Endothelial cell of umbilical vein (primary cell): ENCODE measurements around the gene MMD. TPM values are rescaled to one million over a fixed set of nuclear protein-coding genes. Genes with fewer than 3 reads are reported as not detected.

Experiments
- BruUV-seq: library from RNA; stranded (reverse); fragments of 400-500 nt; replicated peaks from 2 replicates; lab custom pipeline; 2021; lab: Mats Ljungman, UMichigan
- CTCF ChIA-PET: fragments of 300-600, 350-600 bp; sonication (Branson Sonifier 250); formaldehyde crosslinking; loops from one replicate; lab custom pipeline; 2021; ENCODE audit warnings: antibody characterized with exemption, inconsistent platforms; lab: Charles Lee
- POLR2A ChIA-PET: fragments of 300-600, 350-600 bp; sonication (Branson Sonifier 250); formaldehyde crosslinking; loops from one replicate; lab custom pipeline; 2021; ENCODE audit warnings: antibody characterized with exemption, inconsistent platforms; lab: Charles Lee
- DNase-seq: peaks from one replicate; pipeline ENCODE4 v3.0.0-alpha.2; 2011; ENCODE audit warnings: low read depth, low spot score
- FAIRE-seq: peaks from 2 replicates; lab custom pipeline; 2011; peaks lifted over from hg19 to GRCh38; lab: Jason Lieb, UNC
- H2AFZ ChIP-seq: 2 replicates; pipeline ENCODE4 v1.6.0; 2012; ENCODE audit warnings: low read depth, low read length, control low read depth, inconsistent platforms
- H3K27ac ChIP-seq: 2 replicates; pipeline ENCODE4 v1.5.1; 2011; ENCODE audit warnings: low read depth, mild to moderate bottlenecking, control low read depth, low read length, moderate library complexity; ENCODE audit not compliant: insufficient read depth
- H3K27me3 ChIP-seq, 2 experiments: 2 replicates each; pipeline versions ENCODE4 v1.6.0 to v1.6.1; 2011; ENCODE audit warnings: low read length in 2 of 2, mixed read lengths in 1 of 2; ENCODE audit not compliant: control insufficient read depth in 2 of 2, insufficient read depth in 2 of 2
- H3K36me3 ChIP-seq, 2 experiments: 2 replicates in 1 of 2; 3 replicates in 1 of 2; pipeline ENCODE4 v1.5.1; 2011; ENCODE audit warnings: low read length in 2 of 2, mild to moderate bottlenecking in 1 of 2, moderate library complexity in 1 of 2; ENCODE audit not compliant: control insufficient read depth in 2 of 2, insufficient read depth in 2 of 2; ENCODE audit errors: extremely low read depth in 1 of 2
- H3K4me1 ChIP-seq: 3 replicates; pipeline ENCODE4 v1.5.1; 2011; ENCODE audit warnings: mild to moderate bottlenecking, low read length; ENCODE audit not compliant: control insufficient read depth, insufficient read depth; ENCODE audit errors: extremely low read depth
- H3K4me2 ChIP-seq: 2 replicates; pipeline ENCODE4 v1.6.1; 2011; ENCODE audit warnings: low read length, control low read depth, mixed read lengths; ENCODE audit not compliant: insufficient read depth
- H3K4me3 ChIP-seq, 3 experiments: fragments of 200-600 bp in 1 of 3; sonication (generic), shearing (Covaris generic) in 1 of 3; replicated peaks in 1 of 3; 2 replicates each; pipeline ENCODE4 v1.5.1; 2011 to 2016; ENCODE audit warnings: control low read depth in 3 of 3, low read length in 3 of 3, mild to moderate bottlenecking in 2 of 3, inconsistent platforms in 1 of 3, low read depth in 1 of 3, moderate library complexity in 1 of 3; ENCODE audit not compliant: insufficient read depth in 1 of 3
- H3K79me2 ChIP-seq: 2 replicates; pipeline ENCODE4 v1.6.0; 2012; ENCODE audit warnings: low read length, inconsistent platforms; ENCODE audit not compliant: control insufficient read depth, insufficient read depth
- H3K9ac ChIP-seq: replicated peaks from 2 replicates; pipeline ENCODE3; 2011; ENCODE audit warnings: low read length, control low read depth; ENCODE audit not compliant: insufficient read depth; ENCODE audit errors: extremely low read depth
- H3K9me1 ChIP-seq: replicated peaks from 3 replicates; pipeline ENCODE4 v1.6.0; 2011; ENCODE audit warnings: mild to moderate bottlenecking, low read length; ENCODE audit not compliant: control insufficient read depth, insufficient read depth; ENCODE audit errors: extremely low read depth
- H3K9me3 ChIP-seq: replicated peaks from 2 replicates; pipeline ENCODE4 v1.5.1; 2012; ENCODE audit warnings: low read length, inconsistent platforms; ENCODE audit not compliant: control insufficient read depth, insufficient read depth
- H4K20me1 ChIP-seq: replicated peaks from 2 replicates; pipeline ENCODE3; 2011; ENCODE audit warnings: mild to moderate bottlenecking, low read length; ENCODE audit not compliant: control insufficient read depth, insufficient read depth; ENCODE audit errors: extremely low read depth
- EZH2 ChIP-seq: IDR thresholded peaks from 2 replicates; pipeline ENCODE4 v1.6.1; 2012; ENCODE audit warnings: borderline replicate concordance, low read depth, mild to moderate bottlenecking, moderate library complexity, low read length, inconsistent platforms; ENCODE audit not compliant: severe bottlenecking
- FOS ChIP-seq: IDR thresholded peaks from 2 replicates; pipeline ENCODE4 v1.6.1; 2011; ENCODE audit warnings: mild to moderate bottlenecking, low read length, moderate library complexity, borderline replicate concordance; ENCODE audit not compliant: insufficient read depth
- GATA2 ChIP-seq: IDR thresholded peaks from 2 replicates; pipeline ENCODE4 v1.7.0; 2011; ENCODE audit warnings: low read depth, mild to moderate bottlenecking, moderate library complexity, mixed read lengths, low read length; ENCODE audit not compliant: insufficient read length, insufficient read depth
- JUN ChIP-seq: IDR thresholded peaks from 2 replicates; pipeline ENCODE4 v1.6.1; 2011; ENCODE audit warnings: borderline replicate concordance, low read depth; ENCODE audit not compliant: insufficient read length, insufficient read depth
- MAX ChIP-seq: IDR thresholded peaks from 2 replicates; pipeline ENCODE4 v1.6.1; 2011; ENCODE audit not compliant: insufficient read depth, insufficient read length
- MYC ChIP-seq: IDR thresholded peaks from one replicate; pipeline ENCODE4 v1.6.1; 2011; ENCODE audit warnings: mild to moderate bottlenecking, low read depth, low read length
- POLR2A ChIP-seq: IDR thresholded peaks from 2 replicates; pipeline ENCODE4 v1.6.1; 2012; ENCODE audit warnings: low read depth, mild to moderate bottlenecking, control low read depth, low read length
- POLR2AphosphoS5 ChIP-seq: IDR thresholded peaks from 2 replicates; pipeline ENCODE4 v1.6.1; 2012; ENCODE audit warnings: low read depth, mild to moderate bottlenecking, control low read depth, low read length, moderate library complexity; ENCODE audit not compliant: insufficient read depth
- dilution Hi-C: fragments of 300-500 bp; cut with MboI; formaldehyde crosslinking; loops from one replicate; pipeline ENCODE4 v1.15.0; 2019; ENCODE audit warnings: low sequenced_read_pairs; ENCODE audit not compliant: extremely low pct_ligation_motif_present
- intact Hi-C: fragments of 100-400 bp; cut with micrococcal nuclease; formaldehyde crosslinking; loops from one replicate; pipeline ENCODE4 v1.10.0; 2022
- polyA plus RNA-seq, 4 experiments: library from polyadenylated mRNA; depleted of rRNA in 3 of 4; stranded (reverse) in 3 of 4; unstranded in 1 of 4; fragments of >200 nt; gene quantifications; 2 replicates each; pipeline versions ENCODE4 v1.2.1 to v1.2.3, GENCODE V29; 2011 to 2012; ENCODE audit warnings: missing spikeins in 1 of 4
- total RNA-seq: library from RNA; stranded (reverse); gene quantifications from 2 replicates; pipeline ENCODE4 v1.2.3, GENCODE V29; 2021
- TF ChIP-seq, protein P1 (sequence below), 2 donors: IDR thresholded peaks; 1 replicate in 1 of 2; 2 replicates in 1 of 2; pipeline ENCODE4 v1.5.1; 2011; ENCODE audit warnings: low read length in 2 of 2, mild to moderate bottlenecking in 2 of 2, moderate library complexity in 2 of 2, control low read depth in 1 of 2, inconsistent platforms in 1 of 2, low read depth in 1 of 2; ENCODE audit not compliant: insufficient read depth in 1 of 2; ENCODE audit errors: extremely low read depth in 1 of 2

The MMD gene
- total and polyA plus RNA-seq, 2 donors (not counting 3 experiments of a cell fraction or from before 2014, with no cell fraction given) = 5.6 to 9.3 TPM

GRCh38 chr17:55377671-55378275 is 43.9 kb downstream of the MMD start:
- CTCF ChIA-PET = interaction anchor here (1.5 kb wide), 1 partner anchor 23 kb away, joined by 3 read pairs; no protein-coding TSS in a partner anchor
- POLR2A ChIA-PET = no interaction called here
- H3K9me3 ChIP-seq = no peaks in the 10 kb centered on the region

More at GRCh38 chr17:55377671-55378275, 43.9 kb downstream of the MMD start:
- Histone ChIP-seq H4K20me1 (no peaks in the 10 kb centered on the region), H2AFZ (no peak overlapping the region), H3K9me1 (no peaks in the 10 kb centered on the region), H3K27me3 (no peaks in the 10 kb centered on the region), H3K4me3 (no peak overlapping the region), H3K9ac (no peak overlapping the region), H3K79me2 (no peaks in the 10 kb centered on the region), H3K4me2 (no peak overlapping the region), H3K4me1 (no peaks in the 10 kb centered on the region), H3K36me3 (no peaks in the 10 kb centered on the region), H3K27ac (no peak overlapping the region)
- TF ChIP-seq MAX (no peak), FOS (no peak), EZH2 (no peak), MYC (no peak), POLR2AphosphoS5 (no peak), JUN (no peak), GATA2 (no peak), POLR2A (no peak)
- TF ChIP-seq, protein P1, sequence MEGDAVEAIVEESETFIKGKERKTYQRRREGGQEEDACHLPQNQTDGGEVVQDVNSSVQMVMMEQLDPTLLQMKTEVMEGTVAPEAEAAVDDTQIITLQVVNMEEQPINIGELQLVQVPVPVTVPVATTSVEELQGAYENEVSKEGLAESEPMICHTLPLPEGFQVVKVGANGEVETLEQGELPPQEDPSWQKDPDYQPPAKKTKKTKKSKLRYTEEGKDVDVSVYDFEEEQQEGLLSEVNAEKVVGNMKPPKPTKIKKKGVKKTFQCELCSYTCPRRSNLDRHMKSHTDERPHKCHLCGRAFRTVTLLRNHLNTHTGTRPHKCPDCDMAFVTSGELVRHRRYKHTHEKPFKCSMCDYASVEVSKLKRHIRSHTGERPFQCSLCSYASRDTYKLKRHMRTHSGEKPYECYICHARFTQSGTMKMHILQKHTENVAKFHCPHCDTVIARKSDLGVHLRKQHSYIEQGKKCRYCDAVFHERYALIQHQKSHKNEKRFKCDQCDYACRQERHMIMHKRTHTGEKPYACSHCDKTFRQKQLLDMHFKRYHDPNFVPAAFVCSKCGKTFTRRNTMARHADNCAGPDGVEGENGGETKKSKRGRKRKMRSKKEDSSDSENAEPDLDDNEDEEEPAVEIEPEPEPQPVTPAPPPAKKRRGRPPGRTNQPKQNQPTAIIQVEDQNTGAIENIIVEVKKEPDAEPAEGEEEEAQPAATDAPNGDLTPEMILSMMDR (IDR thresholded peaks at IDR 0.05; ENCODE audit: extremely low read depth in 1 of 2, insufficient read depth in 1 of 2, low read depth in 1 of 2, low read length in 2 of 2) = no peak
- DNase-seq (no peak), FAIRE-seq (no peak)
- intact Hi-C loops = no loop called here
- dilution Hi-C loops = no loop called here
- no TSS peak for BruUV-seq
